GM06990 (cell line): Measurements from ENCODE around the gene OGA.
A peak's percentile ranks its signal among the peaks of the same experiment; 100 is the strongest.

ENCODE experiments used
- DNase-seq: peaks from one replicate; pipeline ENCODE4 v3.0.0-alpha.2; 2011; ENCODE audit not compliant: insufficient read length; ENCODE audit errors: extremely low read depth
- H3K27me3 ChIP-seq: replicated peaks from 2 replicates; pipeline ENCODE4 v1.6.0; 2011; ENCODE audit warnings: low read length; ENCODE audit not compliant: control insufficient read depth, insufficient read depth
- H3K36me3 ChIP-seq: 2 replicates; pipeline ENCODE4 v1.5.1; 2011; ENCODE audit warnings: low read length; ENCODE audit not compliant: control insufficient read depth, insufficient read depth
- H3K4me3 ChIP-seq: replicated peaks from 2 replicates; pipeline ENCODE4 v1.5.1; 2011; ENCODE audit warnings: low read depth, mild to moderate bottlenecking, control low read depth, low read length
- CTCF ChIP-seq: IDR thresholded peaks from 2 replicates; pipeline ENCODE4 v1.5.1; 2011; ENCODE audit warnings: low read length, control low read depth, mild to moderate bottlenecking, inconsistent platforms; ENCODE audit not compliant: insufficient read depth, poor library complexity, severe bottlenecking

Gene OGA

GRCh38 chr10:101816913-101817336, 1.3 kb downstream of the OGA start:
- no peaks in the 10 kb centered on the region for H3K27me3 ChIP-seq
- no peak for TF ChIP-seq CTCF
- peaks cover 2% of the 10 kb centered on the region; the same call in 1 of the 2 replicates for H3K36me3 ChIP-seq
- H3K4me3 ChIP-seq: peak overlapping the region; percentile 82
- DNase-seq: no peak

GRCh38 chr10:101816376-101816775, 1.9 kb downstream of the OGA start:
- Histone ChIP-seq H3K27me3 (no peaks in the 10 kb centered on the region), H3K36me3 (peaks cover 3% of the 10 kb centered on the region; the same call in 1 of the 2 replicates), H3K4me3 (peak overlapping the region; percentile 82)
- TF ChIP-seq CTCF: no peak
- DNase-seq: no peak

- H3K4me3 ChIP-seq: peak overlapping the region; percentile 82
- no peaks in the 10 kb centered on the region for H3K27me3 ChIP-seq
- TF ChIP-seq CTCF: no peak
- H3K36me3 ChIP-seq: peaks cover 8% of the 10 kb centered on the region
- DNase-seq: no peak
These were observed 3.7 kb downstream of the OGA start for GRCh38 chr10:101814466-101815071.

- TF ChIP-seq CTCF: no peak
- DNase-seq: no peak
- Histone ChIP-seq H3K27me3 (no peaks in the 10 kb centered on the region), H3K36me3 (peaks cover 8% of the 10 kb centered on the region), H3K4me3 (no peak overlapping the region)
These were observed 5.6 kb downstream of the OGA start for GRCh38 chr10:101812606-101813005.

GRCh38 chr10:101807158-101807557, 11.1 kb downstream of the OGA start:
- Histone ChIP-seq H3K27me3 (no peaks in the 10 kb centered on the region), H3K36me3 (peaks cover 12% of the 10 kb centered on the region), H3K4me3 (no peak overlapping the region)
- DNase-seq: no peak
- TF ChIP-seq CTCF: no peak

- TF ChIP-seq CTCF: no peak
- H3K36me3 ChIP-seq: peaks cover 14% of the 10 kb centered on the region
- no peak for DNase-seq
- no peak overlapping the region for H3K4me3 ChIP-seq
- no peaks in the 10 kb centered on the region for H3K27me3 ChIP-seq
These were observed 14.7 kb downstream of the OGA start for GRCh38 chr10:101803511-101803910.
